ENCODE data around the gene EMP3.

The EMP3 gene

GRCh38 chr19:48372904-48373303, 47.6 kb downstream of the EMP3 start:
- DNase-seq (ENCODE audit: low spot score) (no peak), FAIRE-seq (no peak)

GRCh38 chr19:48373567-48373966, 48.2 kb downstream of the EMP3 start:
- no peak for FAIRE-seq
- DNase-seq (ENCODE audit: low spot score): no peak

GRCh38 chr19:48378194-48378570, 52.8 kb downstream of the EMP3 start:
- DNase-seq (ENCODE audit: low spot score) (no peak), FAIRE-seq (no peak)

GRCh38 chr19:48379058-48379457, 53.7 kb downstream of the EMP3 start:
- DNase-seq (ENCODE audit: low spot score) (no peak), FAIRE-seq (no peak)

All from RCC 7860 (cell line).